HG03280 (cell line): ENCODE results near the gene GABRQ.
A peak's percentile ranks its signal among the peaks of the same experiment; 100 is the strongest.
"Not testable (repeated sequence)": the region's sequence is repeated elsewhere in the genome, so short reads cannot be mapped to it uniquely, and the experiment has no call there.

Source experiments
- ATAC-seq: cut with Tn5 transposase; IDR thresholded peaks from one replicate; pipeline ENCODE4 v1.9.1; 2021; ENCODE audit warnings: mild to moderate bottlenecking, moderate library complexity; ENCODE audit not compliant: unreplicated experiment

GABRQ gene

DNA sequence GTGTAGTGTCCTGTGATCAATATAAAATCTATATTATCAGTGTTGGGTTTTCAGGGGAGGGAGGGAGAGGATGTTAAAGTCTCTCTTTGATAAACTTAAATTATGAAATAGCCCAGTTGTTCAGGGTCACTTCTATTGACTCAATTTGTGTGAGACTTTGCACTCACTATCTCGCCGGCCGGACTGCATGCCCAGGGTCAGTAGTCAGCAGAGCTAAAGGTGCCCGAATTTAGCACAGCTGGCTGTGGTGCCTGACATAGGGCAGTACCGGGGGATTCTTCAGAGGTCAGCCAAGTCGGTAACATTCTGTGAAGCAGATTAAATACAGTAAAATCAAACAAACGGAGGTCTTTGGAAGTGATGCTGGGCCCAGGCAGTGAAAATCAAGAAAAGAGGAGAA, 19.2 kb downstream of the GABRQ start:
- ATAC-seq = no peak

DNA sequence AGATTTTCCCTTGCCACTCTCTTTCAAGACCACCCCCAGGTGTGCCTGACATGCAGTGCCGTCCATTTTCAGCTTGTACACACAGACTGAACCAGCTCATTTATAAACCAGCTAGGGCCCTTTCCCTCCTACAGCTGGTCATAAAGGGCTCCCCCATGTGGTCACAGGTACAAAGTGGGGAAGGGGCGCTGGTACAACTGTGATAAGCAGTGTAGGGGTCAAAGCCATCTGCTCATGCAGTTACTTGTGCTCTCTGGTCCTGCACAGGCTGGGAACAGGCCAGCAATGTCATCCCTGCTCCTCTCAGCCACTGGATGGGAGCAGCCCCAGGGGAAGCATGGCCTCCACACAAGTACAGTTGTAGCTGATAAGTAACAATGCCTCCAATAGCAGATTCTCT, 20.6 kb downstream of the GABRQ start:
- no peak for ATAC-seq

DNA sequence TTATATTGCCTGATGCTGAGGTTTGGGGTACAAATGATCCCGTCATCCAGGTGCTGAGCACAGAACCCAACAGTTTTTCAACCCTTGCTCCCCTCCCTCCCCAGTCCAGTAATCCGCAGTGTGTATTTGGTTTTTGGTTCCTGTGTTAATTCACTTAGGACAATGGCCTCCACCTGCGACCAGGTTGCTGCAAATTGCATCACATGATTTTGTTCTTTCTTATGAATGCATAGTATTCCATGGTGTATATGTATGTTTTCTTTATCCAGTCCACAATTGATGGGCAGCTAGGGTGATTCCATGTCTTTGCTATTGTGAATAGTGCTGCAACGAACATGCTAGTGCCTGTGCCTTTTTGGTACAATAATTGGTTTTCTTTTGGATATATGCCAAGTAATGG, 25.4 kb downstream of the GABRQ start:
- no peak for ATAC-seq

DNA sequence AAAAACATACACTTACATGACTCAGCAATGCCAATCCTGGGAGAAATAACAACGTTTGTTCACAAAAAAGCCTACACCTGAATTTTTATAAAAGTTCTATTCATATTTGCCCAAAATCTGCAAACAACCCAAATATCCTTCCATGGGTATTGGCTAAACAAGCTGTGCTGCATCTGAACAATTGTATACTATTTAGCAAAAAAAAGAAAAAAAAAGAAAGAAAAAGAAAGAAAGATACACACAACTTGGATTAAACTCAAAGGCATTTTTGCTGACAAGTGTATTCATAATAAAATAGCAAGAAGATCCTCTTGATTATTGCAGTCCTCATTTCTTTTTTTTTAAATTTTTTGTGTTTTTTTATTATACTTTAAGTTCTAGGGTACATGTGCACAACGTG, 36.4 kb downstream of the GABRQ start:
- ATAC-seq = no peak

DNA sequence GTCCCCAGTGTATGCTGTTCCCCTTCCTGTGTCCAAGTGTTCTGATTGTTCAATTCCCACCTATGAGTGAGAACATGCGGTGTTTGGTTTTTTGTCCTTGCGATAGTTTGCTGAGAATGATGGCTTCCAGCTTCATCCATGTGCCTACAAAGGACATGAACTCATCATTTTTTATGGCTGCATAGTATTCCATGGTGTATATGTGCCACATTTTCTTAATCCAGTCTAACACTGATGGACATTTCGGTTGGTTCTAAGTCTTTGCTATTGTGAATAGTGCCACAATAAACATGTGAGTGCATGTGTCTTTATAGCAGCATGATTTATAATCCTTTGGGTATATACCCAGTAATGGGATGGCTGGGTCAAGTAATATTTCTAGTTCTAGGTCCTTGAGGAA, 37.0 kb downstream of the GABRQ start:
- ATAC-seq = not testable (repeated sequence)

DNA sequence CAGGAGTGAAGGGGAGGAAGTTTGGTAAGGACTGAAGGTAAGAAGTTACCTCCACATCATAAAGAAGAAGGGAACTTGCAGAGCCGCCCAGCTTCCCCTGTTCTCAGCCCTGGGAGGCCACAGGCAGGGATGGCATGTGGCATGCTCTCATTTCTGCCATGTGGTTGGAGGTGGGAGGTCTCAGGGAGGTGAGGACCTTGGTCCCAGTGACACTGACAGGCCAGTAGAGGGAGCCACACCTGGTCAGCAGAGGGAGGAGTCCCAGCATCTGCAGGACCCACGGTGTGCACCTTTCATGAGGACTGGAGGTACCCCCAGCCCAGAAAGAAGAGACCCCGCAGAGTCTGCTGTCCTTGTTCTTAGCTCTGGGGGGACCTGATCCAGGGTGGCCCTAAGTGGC, 43.3 kb downstream of the GABRQ start:
- ATAC-seq = peak; percentile 77

DNA sequence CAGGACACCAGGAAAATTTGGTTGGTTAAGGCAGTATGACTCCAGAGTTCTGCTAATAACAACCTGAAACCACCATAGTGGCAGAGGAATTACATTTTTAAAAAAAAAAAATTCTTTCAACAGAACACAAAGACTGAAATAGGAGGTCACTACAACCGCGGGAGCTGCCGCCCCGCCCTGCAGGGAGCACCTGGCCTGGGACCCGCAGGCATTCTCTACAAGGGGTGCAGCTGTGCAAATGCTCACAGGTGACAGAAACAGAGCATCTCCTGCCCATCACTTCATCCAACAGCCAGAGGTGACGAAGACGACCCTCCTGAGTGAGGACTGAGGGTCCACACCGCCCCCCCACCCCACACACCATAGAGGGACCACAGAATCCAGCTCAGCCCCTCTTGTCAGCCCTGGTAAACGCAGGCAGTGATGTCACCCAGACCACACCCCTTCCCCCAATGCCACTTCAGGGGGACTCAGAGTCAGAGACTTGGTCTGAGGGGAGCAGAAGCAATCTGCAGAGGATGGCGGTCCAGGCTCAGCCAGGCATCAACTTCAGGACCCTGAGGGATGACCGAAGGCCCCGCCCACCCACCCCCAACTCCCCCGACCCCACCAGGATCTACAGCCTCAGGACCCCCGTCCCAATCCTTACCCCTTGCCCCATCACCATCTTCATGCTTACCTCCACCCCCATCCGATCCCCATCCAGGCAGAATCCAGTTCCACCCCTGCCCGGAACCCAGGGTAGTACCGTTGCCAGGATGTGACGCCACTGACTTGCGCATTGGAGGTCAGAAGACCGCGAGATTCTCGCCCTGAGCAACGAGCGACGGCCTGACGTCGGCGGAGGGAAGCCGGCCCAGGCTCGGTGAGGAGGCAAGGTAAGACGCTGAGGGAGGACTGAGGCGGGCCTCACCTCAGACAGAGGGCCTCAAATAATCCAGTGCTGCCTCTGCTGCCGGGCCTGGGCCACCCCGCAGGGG, 60.5 kb downstream of the GABRQ start, which contains the start of gene MAGEA3:
MAGEA3 (plus strand) TSS at position 843 of the 980 bp plus-strand sequence. CDS start 2,039 bp downstream, outside the sequence.
- not testable (repeated sequence) for ATAC-seq

DNA sequence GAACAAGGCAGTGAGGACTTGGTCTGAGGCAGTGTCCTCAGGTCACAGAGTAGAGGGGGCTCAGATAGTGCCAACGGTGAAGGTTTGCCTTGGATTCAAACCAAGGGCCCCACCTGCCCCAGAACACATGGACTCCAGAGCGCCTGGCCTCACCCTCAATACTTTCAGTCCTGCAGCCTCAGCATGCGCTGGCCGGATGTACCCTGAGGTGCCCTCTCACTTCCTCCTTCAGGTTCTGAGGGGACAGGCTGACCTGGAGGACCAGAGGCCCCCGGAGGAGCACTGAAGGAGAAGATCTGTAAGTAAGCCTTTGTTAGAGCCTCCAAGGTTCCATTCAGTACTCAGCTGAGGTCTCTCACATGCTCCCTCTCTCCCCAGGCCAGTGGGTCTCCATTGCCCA, 62.7 kb downstream of the GABRQ start:
- ATAC-seq = not testable (repeated sequence)

DNA sequence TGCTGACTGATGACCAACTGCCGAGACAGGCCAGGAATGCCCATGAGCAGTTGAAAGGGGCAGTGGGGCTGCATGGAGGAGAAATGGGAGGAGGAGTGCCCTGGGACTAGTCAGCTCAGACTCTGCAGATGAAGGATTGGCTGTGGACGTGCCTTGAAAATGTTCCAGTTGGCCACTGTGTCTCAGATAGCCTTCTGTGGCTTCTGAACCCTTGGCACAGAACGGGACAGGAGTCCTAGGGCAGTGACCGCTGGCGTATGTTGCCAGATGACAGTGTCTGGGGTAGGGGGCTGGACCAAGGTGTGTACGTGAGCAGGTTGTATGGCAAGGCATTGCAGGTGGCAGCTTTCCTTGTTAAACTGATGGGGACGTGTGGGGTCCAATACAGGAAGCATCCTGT, 68.8 kb downstream of the GABRQ start:
- not testable (repeated sequence) for ATAC-seq
